Measurements from ENCODE around the gene CARD19.

GRCh38 chr9:93098236-93098946 is 2.4 kb downstream of the CARD19 start:
- TF ChIP-seq CTCF (IDR thresholded peaks at IDR 0.05) (no peak), EP300 (IDR thresholded peaks at IDR 0.05) (no peak)

Data from ovary (tissue), 3 donors.